HepG2 (cell line): ENCODE data around the gene VASN. TPM values are rescaled to one million over a fixed set of nuclear protein-coding genes. Genes with fewer than 3 reads are reported as not detected.

Experiments used
- ATAC-seq: fragments of 200-7000 bp; cut with Tn5 transposase; 3 replicates; pipeline ENCODE4 v1.9.1; 2020; ENCODE audit warnings: mild to moderate bottlenecking, moderate library complexity
- BruUV-seq: library from RNA; stranded (reverse); fragments of 400-500 nt; replicated peaks from 2 replicates; lab custom pipeline; 2021; lab: Mats Ljungman, UMichigan
- CTCF ChIA-PET: fragments of 300-600 bp; formaldehyde crosslinking; extraction: SDS; loops from one replicate; lab custom pipeline; 2021; ENCODE audit warnings: low total read pairs, inconsistent platforms, low intra/inter-chr PET ratio; lab: Yijun Ruan, JAX
- POLR2A ChIA-PET: fragments of 350-600 bp; sonication (Branson Sonifier 250); formaldehyde crosslinking; loops from one replicate; lab custom pipeline; 2020; ENCODE audit warnings: antibody characterized with exemption, inconsistent platforms; lab: Yijun Ruan, JAX
- DNase-seq: peaks from one replicate; pipeline ENCODE4 v3.0.0-alpha.2; 2015; ENCODE audit warnings: low spot score
- FAIRE-seq: peaks from 3 replicates; lab custom pipeline; 2011; peaks lifted over from hg19 to GRCh38; lab: Jason Lieb, UNC
- H2AFZ ChIP-seq: one replicate; pipeline ENCODE4 v1.6.1; 2011; ENCODE audit warnings: low read length, inconsistent platforms
- H3K27ac ChIP-seq: fragments of 300-600 bp; 3 replicates; pipeline ENCODE4 v1.8.0; 2011; ENCODE audit warnings: mixed run types, mild to moderate bottlenecking, mixed read lengths, low read length, inconsistent platforms; ENCODE audit not compliant: insufficient read depth; ENCODE audit errors: extremely low read length
- H3K27me3 ChIP-seq, 2 experiments: fragments of 200-600 bp in 1 of 2; 2 replicates in 1 of 2; 3 replicates in 1 of 2; pipeline versions ENCODE4 v1.6.0 to v1.8.0; 2011; ENCODE audit warnings: low read length in 2 of 2, mild to moderate bottlenecking in 2 of 2, moderate library complexity in 2 of 2, inconsistent platforms in 1 of 2; ENCODE audit not compliant: insufficient read depth in 2 of 2, control insufficient read depth in 1 of 2
- H3K36me3 ChIP-seq, 2 experiments: fragments of 200-600 bp in 1 of 2; replicated peaks in 1 of 2; 2 replicates in 1 of 2; 3 replicates in 1 of 2; pipeline versions ENCODE4 v1.5.1 to v1.8.0; 2011; ENCODE audit warnings: low read length in 2 of 2, inconsistent platforms in 1 of 2; ENCODE audit not compliant: insufficient read depth in 2 of 2, control insufficient read depth in 1 of 2
- H3K4me1 ChIP-seq: 2 replicates; pipeline ENCODE4 v1.5.1; 2012; ENCODE audit warnings: low read length, inconsistent platforms; ENCODE audit not compliant: insufficient read depth
- H3K4me2 ChIP-seq: 2 replicates; pipeline ENCODE4 v1.6.0; 2011; ENCODE audit warnings: low read depth, low read length, inconsistent platforms
- H3K4me3 ChIP-seq, 3 experiments: fragments of 200-600 bp in 1 of 3; sonication (generic), shearing (Covaris generic) in 1 of 3; replicated peaks in 1 of 3; 2 replicates each; pipeline ENCODE4 v1.5.1; 2011 to 2016; ENCODE audit warnings: low read length in 3 of 3, inconsistent platforms in 2 of 3, low read depth in 2 of 3, mild to moderate bottlenecking in 2 of 3, control low read depth in 1 of 3, mixed read lengths in 1 of 3; ENCODE audit not compliant: insufficient read depth in 1 of 3
- H3K79me2 ChIP-seq: one replicate; pipeline ENCODE4 v1.6.1; 2011; ENCODE audit warnings: low read length, inconsistent platforms; ENCODE audit not compliant: insufficient read depth
- H3K9ac ChIP-seq: 2 replicates; pipeline ENCODE4 v1.6.0; 2011; ENCODE audit warnings: mild to moderate bottlenecking, low read depth, low read length, inconsistent platforms; ENCODE audit not compliant: insufficient read depth
- H3K9me3 ChIP-seq: 2 replicates; pipeline ENCODE4 v1.5.1; 2012; ENCODE audit warnings: mild to moderate bottlenecking, low read length
- H4K20me1 ChIP-seq: 2 replicates; pipeline ENCODE4 v1.6.0; 2011; ENCODE audit warnings: inconsistent platforms, mild to moderate bottlenecking, low read length, moderate library complexity; ENCODE audit not compliant: insufficient read depth
- CBFB ChIP-seq: sonication (generic); formaldehyde crosslinking; IDR thresholded peaks from 2 replicates; pipeline ENCODE4 v1.4.0; 2020; ENCODE audit warnings: missing genetic modification reagents
- FOXP4 ChIP-seq: sonication (generic); formaldehyde crosslinking; IDR thresholded peaks from 2 replicates; pipeline ENCODE4 v1.4.0; 2020; ENCODE audit warnings: missing genetic modification reagents
- HNF4A ChIP-seq: sonication (generic); formaldehyde crosslinking; IDR thresholded peaks from 2 replicates; pipeline ENCODE4 v1.4.0; 2020; ENCODE audit warnings: missing genetic modification reagents
- HOXA3 ChIP-seq: sonication (generic); formaldehyde crosslinking; IDR thresholded peaks from 2 replicates; pipeline ENCODE4 v1.5.0; 2020; ENCODE audit warnings: missing genetic modification reagents
- SALL2 ChIP-seq: sonication (generic); formaldehyde crosslinking; IDR thresholded peaks from 2 replicates; pipeline ENCODE4 v1.8.1; 2023; ENCODE audit warnings: mild to moderate bottlenecking, missing genetic modification reagents, inconsistent platforms
- SOX5 ChIP-seq: IDR thresholded peaks from 2 replicates; pipeline ENCODE4 v1.6.1; 2016; ENCODE audit warnings: borderline replicate concordance
- ZMYM2 ChIP-seq: sonication (generic); formaldehyde crosslinking; IDR thresholded peaks from 2 replicates; pipeline ENCODE4 v1.8.0; 2022; ENCODE audit warnings: mild to moderate bottlenecking, missing genetic modification reagents
- ZNF280B ChIP-seq: sonication (generic); formaldehyde crosslinking; IDR thresholded peaks from 2 replicates; pipeline ENCODE4 v1.5.0; 2020; ENCODE audit warnings: missing genetic modification reagents, mild to moderate bottlenecking, borderline replicate concordance
- ZNF282 ChIP-seq: fragments of 450-650 bp; IDR thresholded peaks from 2 replicates; pipeline ENCODE4 v1.6.1; 2018; ENCODE audit not compliant: partially characterized antibody
- ZNF292 ChIP-seq: sonication (generic); formaldehyde crosslinking; IDR thresholded peaks from 2 replicates; pipeline ENCODE4 v1.8.1; 2022; ENCODE audit warnings: mild to moderate bottlenecking, low read depth, missing genetic modification reagents, borderline replicate concordance
- ZNF639 ChIP-seq: conservative IDR thresholded peaks from 2 replicates; pipeline ENCODE4 v1.6.1; 2018; ENCODE audit warnings: missing genetic modification reagents
- ZNF772 ChIP-seq: sonication (generic); formaldehyde crosslinking; IDR thresholded peaks from 2 replicates; pipeline ENCODE4 v1.5.0; 2020; ENCODE audit warnings: mild to moderate bottlenecking, missing genetic modification reagents
- ZSCAN21 ChIP-seq: sonication (generic); formaldehyde crosslinking; IDR thresholded peaks from 2 replicates; pipeline ENCODE4 v1.8.0; 2022; ENCODE audit warnings: mild to moderate bottlenecking, missing genetic modification reagents, moderate library complexity, borderline replicate concordance
- ZUFSP ChIP-seq: sonication (generic); formaldehyde crosslinking; IDR thresholded peaks from 2 replicates; pipeline ENCODE4 v1.9.0; 2021; ENCODE audit warnings: missing genetic modification reagents, mild to moderate bottlenecking, borderline replicate concordance
- WGBS: methylation state at CpG from one replicate; pipeline ENCODE4 v1.1.6; 2017; ENCODE audit warnings: low lambda C conversion rate; 5-methylcytosine and 5-hydroxymethylcytosine counted together
- in situ Hi-C: cut with HindIII; loops from 2 replicates; pipeline ENCODE4 v1.10.0; 2017; ENCODE audit warnings: low pct_unique_long_range_greater_than_20kb; ENCODE audit not compliant: extremely low pct_ligation_motif_present
- intact Hi-C: fragments of 100-400 bp; cut with micrococcal nuclease; formaldehyde crosslinking; loops from one replicate; pipeline ENCODE4 v1.10.0; 2022; ENCODE audit not compliant: unreplicated experiment
- polyA plus RNA-seq, 8 experiments: library from polyadenylated mRNA; depleted of rRNA in 3 of 8; stranded (reverse) in 7 of 8; unstranded in 1 of 8; fragments of >200 nt; fragmentation: Illumina TruSeq in 4 of 8; extraction: Trizol in 4 of 8; gene quantifications; 2 replicates each; pipeline versions ENCODE4 v1.2.1 to v1.2.3, GENCODE V29; 2011 to 2016; ENCODE audit warnings: low read depth in 4 of 8, missing spikeins in 1 of 8, mixed read lengths in 1 of 8; ENCODE audit not compliant: insufficient read depth in 1 of 8
- total RNA-seq, 5 experiments: library from RNA; depleted of rRNA; stranded (reverse); fragments of >200 nt; fragmentation: Illumina TruSeq; extraction: Trizol; gene quantifications; 2 replicates each; pipeline ENCODE4 v1.2.3, GENCODE V29; 2016; ENCODE audit warnings: low read depth in 1 of 5

VASN gene
- total and polyA plus RNA-seq, 2 of the 13 experiments (the other 11 are each of a cell fraction or from before 2014, with no cell fraction given), result 8.4 to 18.2 TPM

GRCh38 chr16:4327386-4328045, 44.1 kb upstream of the VASN start (continued):
- no peak for TF ChIP-seq ZNF280B (CRISPR knock-in tag)
- TF ChIP-seq SOX5 (CRISPR knock-in tag), result peak; percentile 28; the same call in 1 of the 2 replicates
- no peak for TF ChIP-seq ZMYM2 (CRISPR knock-in tag)
- TF ChIP-seq ZUFSP (CRISPR knock-in tag), result no peak
- TF ChIP-seq ZNF772, result no peak
- no peak for TF ChIP-seq SALL2

GRCh38 chr16:4328046-4328781, 43.4 kb upstream of the VASN start:
- H3K27me3 ChIP-seq, result 0 out of 5 replicates have a peak, but pooled peaks cover 0 to 5% of the 10 kb centered on the region in 2 experiments
- H3K79me2 ChIP-seq, result no peaks in the 10 kb centered on the region
- H4K20me1 ChIP-seq, result no peaks in the 10 kb centered on the region
- in situ Hi-C loops (loop anchor here (10.0 kb wide), 1 partner anchor 53 kb away; the partner anchor contains the start of gene TFAP4), intact Hi-C loops (loop anchor here (2.0 kb wide), 1 partner anchor 39 kb away; no protein-coding TSS in a partner anchor)
- H3K4me3 ChIP-seq, result peak overlapping the region; percentile 64 to 82 (median 76); a peak in 5 of 6 replicates
- no peaks in the 10 kb centered on the region for H3K36me3 ChIP-seq
- H3K4me1 ChIP-seq, result peaks cover 47% of the 10 kb centered on the region
- peak overlapping the region; percentile 83 for H3K4me2 ChIP-seq
- ChIA-PET POLR2A (interaction anchor here (0.8 to 3.1 kb wide), 12 partner anchors 11 to 127 kb away, joined by 3 to 15 read pairs (median 6); partner anchors contain the start of gene GLIS2), CTCF (interaction anchor here (1.2 to 5.6 kb wide), 4 partner anchors 16 to 74 kb away, joined by 3 to 69 read pairs (median 28); no protein-coding TSS in a partner anchor)
- peak overlapping the region; percentile 71 for H3K9ac ChIP-seq
- ATAC-seq, result peak; percentile 85
- FAIRE-seq, result peak; percentile 82
- WGBS, result 4% methylated on average over 5 of the region's 30 CpGs
- no TSS peak for BruUV-seq
- no peak overlapping the region for H2AFZ ChIP-seq
- DNase-seq, result peak; percentile 86
- H3K27ac ChIP-seq, result peak overlapping the region; percentile 64
- H3K9me3 ChIP-seq, result no peaks in the 10 kb centered on the region
- TF ChIP-seq ZNF292 (CRISPR knock-in tag), result peak; percentile 45; the same call in 1 of the 2 replicates
- TF ChIP-seq ZNF639 (CRISPR knock-in tag), result no peak
- peak; percentile 62 for TF ChIP-seq HNF4A (CRISPR knock-in tag)
- TF ChIP-seq HOXA3, result peak; percentile 74; the same call in 1 of the 2 replicates
- peak; percentile 50; the same call in 1 of the 2 replicates for TF ChIP-seq CBFB (CRISPR knock-in tag)
- TF ChIP-seq ZSCAN21 (CRISPR knock-in tag), result peak; percentile 76; the same call in 1 of the 2 replicates
- TF ChIP-seq FOXP4 (CRISPR knock-in tag), result peak; percentile 51
- no peak for TF ChIP-seq ZNF282
